Measurements from ENCODE around the gene HSD17B7.

HSD17B7 gene

GRCh38 chr1:162861101-162861500 lies 70.6 kb downstream of the HSD17B7 start, which contains the start of gene CCDC190:
TSS of gene CCDC190 (minus strand) at chr1:162861175. CDS start at chr1:162859646, 1,529 bp downstream.
- no peak for DNase-seq

DNA sequence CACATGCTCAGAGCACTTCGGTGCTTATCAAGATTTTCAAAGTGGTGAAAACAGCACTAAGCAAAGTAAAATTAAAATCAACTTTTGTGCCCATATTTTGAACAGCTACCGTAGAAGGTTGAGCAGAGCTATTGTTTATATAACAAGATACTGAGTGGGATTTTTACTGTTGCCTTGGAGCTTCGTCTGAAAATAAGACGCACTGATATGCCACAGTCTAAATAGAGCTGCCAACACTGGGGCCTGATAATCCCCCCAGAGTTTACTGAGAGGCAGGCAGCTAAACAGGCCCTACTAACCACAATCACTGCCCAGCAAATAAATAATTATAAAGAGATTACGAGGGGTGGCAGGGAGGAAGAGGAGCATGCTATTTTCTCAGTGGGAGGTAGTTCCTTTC lies 71.1 kb downstream of the HSD17B7 start:
- no peak for DNase-seq

Data from NCI-H2029 treated with DMSO at 0.1 percent for 48 hours (cell line).